Mesodermal cell (in vitro differentiated cells): ENCODE data around the gene RBM25.
A peak's percentile ranks its signal among the peaks of the same experiment; 100 is the strongest.

Experiments
- H3K27ac ChIP-seq: 2 replicates; pipeline ENCODE4 v1.7.0; 2013; ENCODE audit warnings: mild to moderate bottlenecking, low read depth, low read length, moderate library complexity; ENCODE audit not compliant: severe bottlenecking
- H3K36me3 ChIP-seq: 2 replicates; pipeline ENCODE4 v1.7.1; 2013; ENCODE audit warnings: mild to moderate bottlenecking, low read length, moderate library complexity; ENCODE audit not compliant: control insufficient read depth, insufficient read depth
- H3K4me1 ChIP-seq: one replicate; pipeline ENCODE4 v1.7.1; 2013; ENCODE audit warnings: mild to moderate bottlenecking, low read length; ENCODE audit not compliant: insufficient read depth, control insufficient read depth, poor library complexity, severe bottlenecking
- H3K4me3 ChIP-seq: 2 replicates; pipeline ENCODE4 v1.7.0; 2013; ENCODE audit warnings: low read length, control low read depth, mild to moderate bottlenecking; ENCODE audit not compliant: insufficient read depth, poor library complexity, severe bottlenecking; ENCODE audit errors: extremely low read depth
- H3K9me3 ChIP-seq: 2 replicates; pipeline ENCODE4 v1.7.1; 2013; ENCODE audit warnings: mild to moderate bottlenecking, low read length, moderate library complexity; ENCODE audit not compliant: control insufficient read depth
- WGBS, 2 experiments: methylation state at CpG; one replicate each; pipeline ENCODE4 v1.1.5; 2013; ENCODE audit warnings: missing lambda C conversion rate in 2 of 2; ENCODE audit not compliant: insufficient coverage in 2 of 2; 5-methylcytosine and 5-hydroxymethylcytosine counted together

The RBM25 gene

GRCh38 chr14:73102806-73103497, 44.6 kb downstream of the RBM25 start:
- Histone ChIP-seq H3K4me1 (no peaks in the 10 kb centered on the region), H3K4me3 (no peak overlapping the region), H3K9me3 (no peaks in the 10 kb centered on the region), H3K36me3 (peaks cover 82% of the 10 kb centered on the region), H3K27ac (no peak overlapping the region)
- WGBS, 2 experiments, result 94 to 98% methylated on average over 24 to 25 of the region's 27 CpGs

- Histone ChIP-seq H3K4me3 (no peak overlapping the region), H3K27ac (no peak overlapping the region), H3K36me3 (peaks cover 83% of the 10 kb centered on the region), H3K9me3 (no peaks in the 10 kb centered on the region), H3K4me1 (no peaks in the 10 kb centered on the region)
- WGBS, 2 experiments, result no CpG with 5 or more reads among the region's 3 CpGs
These were observed 46.7 kb downstream of the RBM25 start for GRCh38 chr14:73105050-73105449.

DNA sequence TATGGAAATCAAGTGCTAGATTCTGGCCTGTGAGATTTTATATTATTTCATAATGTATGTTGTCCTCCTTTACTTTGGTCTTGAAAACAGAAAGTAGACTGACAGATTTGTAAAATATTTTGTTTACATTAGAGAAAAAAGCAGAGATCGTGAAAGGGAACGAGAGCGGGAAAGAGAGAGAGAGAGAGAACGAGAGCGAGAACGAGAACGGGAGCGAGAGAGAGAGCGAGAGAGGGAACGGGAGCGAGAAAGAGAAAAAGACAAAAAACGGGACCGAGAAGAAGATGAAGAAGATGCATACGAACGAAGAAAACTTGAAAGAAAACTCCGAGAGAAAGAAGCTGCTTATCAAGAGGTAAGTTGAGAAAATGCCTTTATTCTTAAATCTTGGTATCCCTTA, 47.4 kb downstream of the RBM25 start:
- no peaks in the 10 kb centered on the region for H3K4me1 ChIP-seq
- no peak overlapping the region for H3K27ac ChIP-seq
- WGBS, 2 experiments, result 98 to 99% methylated on average over 15 of the region's 16 CpGs
- no peaks in the 10 kb centered on the region for H3K9me3 ChIP-seq
- H3K36me3 ChIP-seq, result peaks cover 83% of the 10 kb centered on the region
- H3K4me3 ChIP-seq, result no peak overlapping the region

DNA sequence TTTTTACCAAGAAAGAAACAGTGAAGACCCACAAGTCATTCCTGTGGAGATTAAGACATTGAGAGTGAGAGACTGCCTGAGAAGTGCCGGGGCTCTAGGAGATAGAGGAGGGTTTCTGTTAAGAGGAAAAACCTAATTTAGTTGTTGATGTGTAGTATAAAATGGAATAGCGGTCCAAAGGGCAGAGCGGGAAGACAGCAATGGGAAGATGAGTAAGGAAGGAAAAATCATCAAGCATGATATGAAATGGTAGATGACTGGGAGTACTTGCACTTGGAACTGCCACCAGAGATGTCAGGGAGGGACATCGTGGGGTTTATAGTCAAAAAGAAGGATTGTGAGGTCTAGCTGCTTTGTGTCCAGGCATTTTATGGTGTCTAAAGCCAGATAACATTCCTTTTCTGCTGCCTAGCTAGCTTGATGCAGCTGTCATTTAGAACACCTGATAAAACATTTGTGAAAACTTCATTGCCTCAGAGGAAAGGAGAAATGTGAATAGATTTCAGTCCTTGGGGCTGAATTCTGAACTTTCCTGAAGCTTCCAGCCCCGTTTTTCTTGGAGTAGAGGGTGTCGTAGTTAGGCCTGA, 57.8 kb downstream of the RBM25 start:
- no peak overlapping the region for H3K27ac ChIP-seq
- no peaks in the 10 kb centered on the region for H3K9me3 ChIP-seq
- peaks cover 78% of the 10 kb centered on the region for H3K36me3 ChIP-seq
- 92 to 98% methylated on average over 5 to 6 of the region's 6 CpGs for WGBS, 2 experiments
- H3K4me1 ChIP-seq, result no peaks in the 10 kb centered on the region
- no peak overlapping the region for H3K4me3 ChIP-seq

GRCh38 chr14:73124180-73124894, 66.0 kb downstream of the RBM25 start:
- WGBS, 2 experiments, result 80 to 83% methylated on average over 4 to 5 of the region's 6 CpGs
- H3K4me3 ChIP-seq, result no peak overlapping the region
- H3K36me3 ChIP-seq, result peaks cover 58% of the 10 kb centered on the region
- no peaks in the 10 kb centered on the region for H3K9me3 ChIP-seq
- no peak overlapping the region for H3K27ac ChIP-seq
- no peaks in the 10 kb centered on the region for H3K4me1 ChIP-seq

DNA sequence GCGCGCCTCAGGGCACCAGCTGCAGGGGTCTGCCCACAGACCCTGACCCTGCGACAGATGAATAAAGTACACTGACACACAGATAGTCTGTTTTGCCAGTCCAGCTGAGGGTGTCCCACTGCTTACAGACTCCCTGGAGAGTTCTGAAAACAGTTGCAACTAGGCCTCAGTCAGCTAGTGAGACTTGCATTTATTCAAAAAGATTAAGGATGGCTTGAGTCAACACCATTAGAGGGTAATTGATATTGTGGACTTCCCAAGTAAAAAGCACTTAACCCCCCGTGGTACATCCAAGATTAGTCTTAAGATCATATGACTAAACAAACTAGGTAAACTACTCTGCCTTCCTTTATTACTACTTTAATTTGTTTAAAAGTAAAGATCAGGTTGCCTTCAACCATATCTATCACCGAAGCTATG, 66.8 kb downstream of the RBM25 start:
- 71 to 88% methylated on average over 3 to 4 of the region's 5 CpGs for whole genome bisulfite sequencing, 2 experiments
- Histone ChIP-seq H3K4me1 (no peaks in the 10 kb centered on the region), H3K27ac (no peak overlapping the region), H3K9me3 (no peaks in the 10 kb centered on the region), H3K36me3 (peaks cover 53% of the 10 kb centered on the region), H3K4me3 (no peak overlapping the region)

GRCh38 chr14:73125746-73126145, 67.4 kb downstream of the RBM25 start:
- peaks cover 50% of the 10 kb centered on the region for H3K36me3 ChIP-seq
- no peaks in the 10 kb centered on the region for H3K9me3 ChIP-seq
- no peaks in the 10 kb centered on the region for H3K4me1 ChIP-seq
- no peak overlapping the region for H3K4me3 ChIP-seq
- WGBS, 2 experiments, result 67% methylated on average over 1 of the region's 3 CpGs; no CpG with 5 or more reads in 1 of the 2 experiments
- no peak overlapping the region for H3K27ac ChIP-seq

- Histone ChIP-seq H3K9me3 (peaks cover 5% of the 10 kb centered on the region), H3K4me3 (no peak overlapping the region)
- WGBS, 2 experiments, result 92 to 96% methylated on average over 3 of the region's 3 CpGs
These were observed 75.5 kb downstream of the RBM25 start for GRCh38 chr14:73133795-73134194.

DNA sequence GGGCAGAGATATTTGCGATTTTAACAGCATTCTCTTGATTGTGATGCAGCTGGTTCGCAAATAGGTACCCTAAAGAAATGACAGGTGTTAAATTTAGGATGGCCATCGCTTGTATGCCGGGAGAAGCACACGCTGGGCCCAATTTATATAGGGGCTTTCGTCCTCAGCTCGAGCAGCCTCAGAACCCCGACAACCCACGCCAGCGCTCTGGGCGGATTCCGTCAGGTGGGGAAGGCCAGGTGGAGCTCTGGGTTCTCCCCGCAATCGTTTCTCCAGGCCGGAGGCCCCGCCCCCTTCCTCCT, 77.7 kb downstream of the RBM25 start:
- peak overlapping the region; percentile 96 for H3K27ac ChIP-seq
- WGBS, 2 experiments, result 19 to 25% methylated on average over 7 to 10 of the region's 16 CpGs
- H3K4me1 ChIP-seq, result no peaks in the 10 kb centered on the region
- H3K9me3 ChIP-seq, result peaks cover 5% of the 10 kb centered on the region
- H3K4me3 ChIP-seq, result peak overlapping the region; percentile 98
- no peaks in the 10 kb centered on the region for H3K36me3 ChIP-seq

More at GRCh38 chr14:73133795-73134194, 75.5 kb downstream of the RBM25 start:
- no peak overlapping the region for H3K27ac ChIP-seq
- H3K4me1 ChIP-seq, result no peaks in the 10 kb centered on the region
- no peaks in the 10 kb centered on the region for H3K36me3 ChIP-seq

- Histone ChIP-seq H3K27ac (peak within 1 kb of the TSS; percentile 96), H3K4me1 (no peaks in the 10 kb centered on the region)
- 0% methylated on average over 52 to 63 of the region's 71 CpGs for WGBS, 2 experiments
These were observed 78.3 kb downstream of the RBM25 start, which contains the start of gene PSEN1 for GRCh38 chr14:73136387-73137225. Gene PSEN1, plus strand, starts transcription at chr14:73136507. Its CDS starts 11,513 bp downstream, at chr14:73148020.

More at GRCh38 chr14:73136387-73137225, 78.3 kb downstream of the RBM25 start, which contains the start of gene PSEN1:
- Histone ChIP-seq H3K36me3 (no peaks in the 10 kb centered on the region), H3K9me3 (peaks cover 5% of the 10 kb centered on the region), H3K4me3 (peak within 1 kb of the TSS; percentile 98)
